HCT116 (cell line): Measurements from ENCODE around the gene NGEF. TPM values are rescaled to one million over a fixed set of nuclear protein-coding genes. Genes with fewer than 3 reads are reported as not detected.

Experiments used
- ATAC-seq: fragments of 200-7000 bp; cut with Tn5 transposase; 2 replicates; pipeline ENCODE4 v1.9.1; 2020; ENCODE audit warnings: mild to moderate bottlenecking, moderate library complexity
- BruUV-seq: library from RNA; stranded (reverse); fragments of 400-500 nt; replicated peaks from 2 replicates; lab custom pipeline; 2021; lab: Mats Ljungman, UMichigan
- CTCF ChIA-PET: fragments of 300-600 bp; sonication (Branson Sonifier 250); formaldehyde crosslinking; loops from one replicate; lab custom pipeline; 2021; ENCODE audit warnings: antibody characterized with exemption; lab: Charles Lee
- POLR2A ChIA-PET: fragments of 300-600, 350-600 bp; sonication (Branson Sonifier 250); formaldehyde crosslinking; loops from one replicate; lab custom pipeline; 2021; ENCODE audit warnings: antibody characterized with exemption; lab: Charles Lee
- RAD21 ChIA-PET, 2 experiments: fragments of 300-600 bp; sonication (Branson Sonifier 250); formaldehyde crosslinking; loops; one replicate each; lab custom pipeline; 2023; ENCODE audit warnings: low total read pairs in 2 of 2; ENCODE audit not compliant: uncharacterized antibody in 2 of 2, unreplicated experiment in 2 of 2, low non-redundant PET in 1 of 2; lab: Charles Lee
- DNase-seq: peaks from one replicate; pipeline ENCODE4 v3.0.0-alpha.2; 2010; ENCODE audit warnings: low read depth, low spot score
- H2AFZ ChIP-seq: fragments of 200-600 bp; shearing (Covaris generic), sonication (generic); 2 replicates; pipeline ENCODE4 v1.6.1; 2017; ENCODE audit warnings: low read depth, mixed run types, mixed read lengths, antibody characterized with exemption, low read length; ENCODE audit not compliant: poor library complexity, severe bottlenecking
- H3K27ac ChIP-seq: 2 replicates; pipeline ENCODE4 v1.5.1; 2012; ENCODE audit warnings: low read depth, low read length
- H3K27me3 ChIP-seq: fragments of 200-600 bp; sonication (generic); 2 replicates; pipeline ENCODE4 v1.6.1; 2016; ENCODE audit warnings: mixed run types, low read length, mixed read lengths; ENCODE audit not compliant: insufficient read depth
- H3K36me3 ChIP-seq, 2 experiments: fragments of 200-500 bp in 1 of 2; fragments of 200-600 bp in 1 of 2; sonication (Bioruptor generic) in 1 of 2; sonication (generic) in 1 of 2; 2 replicates each; pipeline versions ENCODE4 v1.5.1 to v1.6.1; 2014 to 2016; ENCODE audit warnings: low read length in 2 of 2, inconsistent platforms in 1 of 2, mixed read lengths in 1 of 2, mixed run types in 1 of 2; ENCODE audit not compliant: insufficient read depth in 2 of 2, control insufficient read depth in 1 of 2
- H3K4me1 ChIP-seq, 2 experiments: fragments of 200-600 bp in 1 of 2; sonication (generic) in 1 of 2; 2 replicates each; pipeline versions ENCODE4 v1.5.1 to v1.6.1; 2012 to 2017; ENCODE audit warnings: low read length in 2 of 2, inconsistent platforms in 1 of 2, mild to moderate bottlenecking in 1 of 2, mixed read lengths in 1 of 2, mixed run types in 1 of 2, moderate library complexity in 1 of 2; ENCODE audit not compliant: insufficient read depth in 2 of 2, control insufficient read depth in 1 of 2
- H3K4me2 ChIP-seq: fragments of 200-600 bp; sonication (generic); 2 replicates; pipeline ENCODE4 v1.6.1; 2017; ENCODE audit warnings: mixed run types, low read length, mixed read lengths
- H3K4me3 ChIP-seq, 2 experiments: fragments of 200-600 bp in 1 of 2; sonication (generic) in 1 of 2; replicated peaks in 1 of 2; 2 replicates each; pipeline ENCODE4 v1.5.1; 2011 to 2016; ENCODE audit warnings: low read length in 2 of 2, control low read depth in 1 of 2, low read depth in 1 of 2, mild to moderate bottlenecking in 1 of 2, mixed read lengths in 1 of 2, mixed run types in 1 of 2
- H3K79me2 ChIP-seq: fragments of 200-600 bp; sonication (generic); 2 replicates; pipeline ENCODE4 v1.6.1; 2017; ENCODE audit warnings: mild to moderate bottlenecking, mixed run types, low read length, moderate library complexity, mixed read lengths; ENCODE audit not compliant: insufficient read depth
- H3K9ac ChIP-seq: fragments of 200-600 bp; sonication (generic); 2 replicates; pipeline ENCODE4 v1.6.1; 2016; ENCODE audit warnings: low read length, mixed read lengths
- H3K9me2 ChIP-seq: fragments of 200-600 bp; sonication (generic), shearing (Covaris generic); 2 replicates; pipeline ENCODE4 v1.6.1; 2017; ENCODE audit warnings: mixed run types, mild to moderate bottlenecking, moderate library complexity; ENCODE audit not compliant: insufficient read depth
- H3K9me3 ChIP-seq, 2 experiments: fragments of 200-500 bp in 1 of 2; fragments of 200-600 bp in 1 of 2; sonication (Bioruptor generic) in 1 of 2; sonication (generic) in 1 of 2; 2 replicates each; pipeline ENCODE4 v1.6.1; 2014 to 2017; ENCODE audit warnings: low read length in 2 of 2, mixed read lengths in 2 of 2, inconsistent platforms in 1 of 2, low read depth in 1 of 2, mild to moderate bottlenecking in 1 of 2, mixed run types in 1 of 2, moderate library complexity in 1 of 2; ENCODE audit not compliant: control insufficient read depth in 1 of 2, insufficient read depth in 1 of 2
- H4K20me1 ChIP-seq: fragments of 200-600 bp; sonication (generic), shearing (Covaris generic); 2 replicates; pipeline ENCODE4 v1.6.1; 2017; ENCODE audit warnings: mixed run types, mild to moderate bottlenecking, moderate library complexity; ENCODE audit not compliant: insufficient read depth
- CBX3 ChIP-seq: IDR thresholded peaks from 2 replicates; pipeline ENCODE4 v1.6.1; 2012; ENCODE audit warnings: low read depth
- CEBPB ChIP-seq: IDR thresholded peaks from 2 replicates; pipeline ENCODE4 v1.6.1; 2012; ENCODE audit warnings: low read depth
- EGR1 ChIP-seq: IDR thresholded peaks from 2 replicates; pipeline ENCODE4 v1.6.1; 2012; ENCODE audit warnings: low read depth
- ELF1 ChIP-seq: IDR thresholded peaks from 2 replicates; pipeline ENCODE4 v1.6.1; 2012; ENCODE audit warnings: low read depth, borderline replicate concordance
- EZH2 ChIP-seq: fragments of 200-600 bp; sonication (generic); IDR thresholded peaks from 2 replicates; pipeline ENCODE4 v1.6.1; 2017; ENCODE audit warnings: antibody characterized with exemption, mixed run types
- FOSL1 ChIP-seq: IDR thresholded peaks from 2 replicates; pipeline ENCODE4 v1.6.1; 2012; ENCODE audit warnings: low read depth
- JUND ChIP-seq: IDR thresholded peaks from 2 replicates; pipeline ENCODE4 v1.6.1; 2012
- MAX ChIP-seq: IDR thresholded peaks from 2 replicates; pipeline ENCODE4 v1.6.1; 2012
- POLR2A ChIP-seq: IDR thresholded peaks from 2 replicates; pipeline ENCODE4 v1.7.0; 2011; ENCODE audit warnings: borderline replicate concordance; ENCODE audit not compliant: insufficient read depth, insufficient read length; ENCODE audit errors: extremely low read depth
- POLR2AphosphoS5 ChIP-seq: IDR thresholded peaks from 2 replicates; pipeline ENCODE4 v1.6.1; 2011; ENCODE audit warnings: mild to moderate bottlenecking, low read depth, low read length, moderate library complexity
- RAD21 ChIP-seq: IDR thresholded peaks from 2 replicates; pipeline ENCODE4 v1.6.1; 2012; ENCODE audit warnings: low read depth, mild to moderate bottlenecking
- SIN3A ChIP-seq: IDR thresholded peaks from 2 replicates; pipeline ENCODE4 v1.6.1; 2012; ENCODE audit warnings: low read depth
- SP1 ChIP-seq: IDR thresholded peaks from 2 replicates; pipeline ENCODE4 v1.6.1; 2012; ENCODE audit warnings: low read depth
- SRF ChIP-seq: IDR thresholded peaks from 2 replicates; pipeline ENCODE4 v1.6.1; 2012; ENCODE audit warnings: low read depth
- YY1 ChIP-seq: IDR thresholded peaks from 2 replicates; pipeline ENCODE4 v1.6.1; 2011; ENCODE audit warnings: low read length, low read depth, moderate library complexity, mild to moderate bottlenecking; ENCODE audit not compliant: insufficient replicate concordance; ENCODE audit errors: extremely low read depth
- intact Hi-C: fragments of 100-400 bp; cut with micrococcal nuclease; formaldehyde crosslinking; loops from 2 replicates; pipeline ENCODE4 v1.10.0; 2022
- total RNA-seq: library from RNA; stranded (reverse); gene quantifications from one replicate; pipeline ENCODE4 v1.2.1, GENCODE V29; 2021; ENCODE audit not compliant: unreplicated experiment
- TF ChIP-seq, protein P1 (sequence below), 3 experiments: fragments of 200-600 bp in 1 of 3; sonication (generic) in 1 of 3; IDR thresholded peaks in 2 of 3; conservative IDR thresholded peaks in 1 of 3; 2 replicates each; pipeline ENCODE4 v1.5.1; 2012 to 2017; ENCODE audit warnings: low read depth in 2 of 3, low read length in 2 of 3, antibody characterized with exemption in 1 of 3, borderline replicate concordance in 1 of 3, control low read depth in 1 of 3, mild to moderate bottlenecking in 1 of 3, mixed read lengths in 1 of 3, mixed run types in 1 of 3, moderate library complexity in 1 of 3; ENCODE audit not compliant: insufficient read depth in 1 of 3
- TF ChIP-seq, protein P2 (sequence below): IDR thresholded peaks from 2 replicates; pipeline ENCODE4 v1.6.1; 2012
- TF ChIP-seq, protein P3 (sequence below): IDR thresholded peaks from 2 replicates; pipeline ENCODE4 v1.6.1; 2011; ENCODE audit warnings: mild to moderate bottlenecking, low read length, moderate library complexity; ENCODE audit not compliant: insufficient replicate concordance; ENCODE audit errors: extremely low read depth
- TF ChIP-seq, protein P4 (sequence below): IDR thresholded peaks from 2 replicates; pipeline ENCODE4 v1.6.1; 2012; ENCODE audit warnings: low read depth

The NGEF gene
- total RNA-seq, 1 experiment from 2014 or later: 12.6 TPM

GRCh38 chr2:232879618-232880494, 133.2 kb downstream of the NGEF start:
- Histone ChIP-seq H3K4me1 (no peaks in the 10 kb centered on the region), H4K20me1 (no peaks in the 10 kb centered on the region), H3K4me2 (no peak overlapping the region), H3K27ac (no peak overlapping the region), H3K36me3 (0 out of 4 replicates have a peak, but pooled peaks cover 0 to 3% of the 10 kb centered on the region in 2 experiments), H3K79me2 (no peaks in the 10 kb centered on the region), H3K9me2 (no peaks in the 10 kb centered on the region), H2AFZ (no peak overlapping the region), H3K27me3 (no peaks in the 10 kb centered on the region), H3K4me3 (no peak overlapping the region), H3K9me3 (no peaks in the 10 kb centered on the region), H3K9ac (no peak overlapping the region)
- ChIA-PET RAD21 (no interaction called here), CTCF (no interaction called here), POLR2A (no interaction called here)
- TF ChIP-seq FOSL1 (no peak), POLR2AphosphoS5 (no peak), CBX3 (no peak), JUND (no peak), RAD21 (no peak), MAX (no peak), SRF (no peak), EZH2 (no peak), YY1 (no peak), EGR1 (no peak), POLR2A (no peak), SIN3A (no peak), CEBPB (no peak), ELF1 (no peak), SP1 (no peak)
- TF ChIP-seq, protein P1, sequence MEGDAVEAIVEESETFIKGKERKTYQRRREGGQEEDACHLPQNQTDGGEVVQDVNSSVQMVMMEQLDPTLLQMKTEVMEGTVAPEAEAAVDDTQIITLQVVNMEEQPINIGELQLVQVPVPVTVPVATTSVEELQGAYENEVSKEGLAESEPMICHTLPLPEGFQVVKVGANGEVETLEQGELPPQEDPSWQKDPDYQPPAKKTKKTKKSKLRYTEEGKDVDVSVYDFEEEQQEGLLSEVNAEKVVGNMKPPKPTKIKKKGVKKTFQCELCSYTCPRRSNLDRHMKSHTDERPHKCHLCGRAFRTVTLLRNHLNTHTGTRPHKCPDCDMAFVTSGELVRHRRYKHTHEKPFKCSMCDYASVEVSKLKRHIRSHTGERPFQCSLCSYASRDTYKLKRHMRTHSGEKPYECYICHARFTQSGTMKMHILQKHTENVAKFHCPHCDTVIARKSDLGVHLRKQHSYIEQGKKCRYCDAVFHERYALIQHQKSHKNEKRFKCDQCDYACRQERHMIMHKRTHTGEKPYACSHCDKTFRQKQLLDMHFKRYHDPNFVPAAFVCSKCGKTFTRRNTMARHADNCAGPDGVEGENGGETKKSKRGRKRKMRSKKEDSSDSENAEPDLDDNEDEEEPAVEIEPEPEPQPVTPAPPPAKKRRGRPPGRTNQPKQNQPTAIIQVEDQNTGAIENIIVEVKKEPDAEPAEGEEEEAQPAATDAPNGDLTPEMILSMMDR (IDR thresholded peaks at IDR 0.05 in 2 of 3, conservative IDR thresholded peaks at IDR 0.05 in 1 of 3; ENCODE audit: borderline replicate concordance in 1 of 3, insufficient read depth in 1 of 3, low read depth in 2 of 3, low read length in 2 of 3): no peak
- TF ChIP-seq, protein P2, sequence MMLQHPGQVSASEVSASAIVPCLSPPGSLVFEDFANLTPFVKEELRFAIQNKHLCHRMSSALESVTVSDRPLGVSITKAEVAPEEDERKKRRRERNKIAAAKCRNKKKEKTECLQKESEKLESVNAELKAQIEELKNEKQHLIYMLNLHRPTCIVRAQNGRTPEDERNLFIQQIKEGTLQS: no peak
- TF ChIP-seq, protein P3, sequence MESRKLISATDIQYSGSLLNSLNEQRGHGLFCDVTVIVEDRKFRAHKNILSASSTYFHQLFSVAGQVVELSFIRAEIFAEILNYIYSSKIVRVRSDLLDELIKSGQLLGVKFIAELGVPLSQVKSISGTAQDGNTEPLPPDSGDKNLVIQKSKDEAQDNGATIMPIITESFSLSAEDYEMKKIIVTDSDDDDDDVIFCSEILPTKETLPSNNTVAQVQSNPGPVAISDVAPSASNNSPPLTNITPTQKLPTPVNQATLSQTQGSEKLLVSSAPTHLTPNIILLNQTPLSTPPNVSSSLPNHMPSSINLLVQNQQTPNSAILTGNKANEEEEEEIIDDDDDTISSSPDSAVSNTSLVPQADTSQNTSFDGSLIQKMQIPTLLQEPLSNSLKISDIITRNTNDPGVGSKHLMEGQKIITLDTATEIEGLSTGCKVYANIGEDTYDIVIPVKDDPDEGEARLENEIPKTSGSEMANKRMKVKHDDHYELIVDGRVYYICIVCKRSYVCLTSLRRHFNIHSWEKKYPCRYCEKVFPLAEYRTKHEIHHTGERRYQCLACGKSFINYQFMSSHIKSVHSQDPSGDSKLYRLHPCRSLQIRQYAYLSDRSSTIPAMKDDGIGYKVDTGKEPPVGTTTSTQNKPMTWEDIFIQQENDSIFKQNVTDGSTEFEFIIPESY: no peak
- TF ChIP-seq, protein P4, sequence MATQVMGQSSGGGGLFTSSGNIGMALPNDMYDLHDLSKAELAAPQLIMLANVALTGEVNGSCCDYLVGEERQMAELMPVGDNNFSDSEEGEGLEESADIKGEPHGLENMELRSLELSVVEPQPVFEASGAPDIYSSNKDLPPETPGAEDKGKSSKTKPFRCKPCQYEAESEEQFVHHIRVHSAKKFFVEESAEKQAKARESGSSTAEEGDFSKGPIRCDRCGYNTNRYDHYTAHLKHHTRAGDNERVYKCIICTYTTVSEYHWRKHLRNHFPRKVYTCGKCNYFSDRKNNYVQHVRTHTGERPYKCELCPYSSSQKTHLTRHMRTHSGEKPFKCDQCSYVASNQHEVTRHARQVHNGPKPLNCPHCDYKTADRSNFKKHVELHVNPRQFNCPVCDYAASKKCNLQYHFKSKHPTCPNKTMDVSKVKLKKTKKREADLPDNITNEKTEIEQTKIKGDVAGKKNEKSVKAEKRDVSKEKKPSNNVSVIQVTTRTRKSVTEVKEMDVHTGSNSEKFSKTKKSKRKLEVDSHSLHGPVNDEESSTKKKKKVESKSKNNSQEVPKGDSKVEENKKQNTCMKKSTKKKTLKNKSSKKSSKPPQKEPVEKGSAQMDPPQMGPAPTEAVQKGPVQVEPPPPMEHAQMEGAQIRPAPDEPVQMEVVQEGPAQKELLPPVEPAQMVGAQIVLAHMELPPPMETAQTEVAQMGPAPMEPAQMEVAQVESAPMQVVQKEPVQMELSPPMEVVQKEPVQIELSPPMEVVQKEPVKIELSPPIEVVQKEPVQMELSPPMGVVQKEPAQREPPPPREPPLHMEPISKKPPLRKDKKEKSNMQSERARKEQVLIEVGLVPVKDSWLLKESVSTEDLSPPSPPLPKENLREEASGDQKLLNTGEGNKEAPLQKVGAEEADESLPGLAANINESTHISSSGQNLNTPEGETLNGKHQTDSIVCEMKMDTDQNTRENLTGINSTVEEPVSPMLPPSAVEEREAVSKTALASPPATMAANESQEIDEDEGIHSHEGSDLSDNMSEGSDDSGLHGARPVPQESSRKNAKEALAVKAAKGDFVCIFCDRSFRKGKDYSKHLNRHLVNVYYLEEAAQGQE: no peak
- no peak for DNase-seq
- intact Hi-C loops: no loop called here
- no peak for ATAC-seq
- BruUV-seq: no TSS peak
